BE2C (cell line): Measurements from ENCODE around the gene CYB561A3.

ENCODE experiments used
- DNase-seq: peaks from one replicate; pipeline ENCODE4 v3.0.0-alpha.2; 2020
- H3K27me3 ChIP-seq: fragments of 250-450 bp; sonication (Bioruptor Pico); 2 replicates; pipeline ENCODE4 v1.5.1; 2020; ENCODE audit warnings: mild to moderate bottlenecking
- H3K36me3 ChIP-seq: fragments of 250-450 bp; sonication (Bioruptor Pico); 2 replicates; pipeline ENCODE4 v1.5.1; 2020; ENCODE audit warnings: mild to moderate bottlenecking
- H3K4me1 ChIP-seq: fragments of 250-450 bp; sonication (Bioruptor Pico); 2 replicates; pipeline ENCODE4 v1.5.1; 2020
- H3K4me3 ChIP-seq: 2 replicates; pipeline ENCODE4 v1.5.1; 2011; ENCODE audit warnings: low read depth, low read length
- H3K9me3 ChIP-seq: fragments of 250-450 bp; sonication (Bioruptor Pico); 2 replicates; pipeline ENCODE4 v1.5.1; 2020
- TF ChIP-seq, protein P1 (sequence below): IDR thresholded peaks from 2 replicates; pipeline ENCODE4 v1.5.1; 2012; ENCODE audit warnings: mild to moderate bottlenecking, low read depth, low read length

Gene CYB561A3

GRCh38 chr11:61306221-61306620, 55.5 kb downstream of the CYB561A3 start:
- H3K27me3 ChIP-seq = no peaks in the 10 kb centered on the region
- peaks cover 32% of the 10 kb centered on the region for H3K36me3 ChIP-seq
- TF ChIP-seq, protein P1, sequence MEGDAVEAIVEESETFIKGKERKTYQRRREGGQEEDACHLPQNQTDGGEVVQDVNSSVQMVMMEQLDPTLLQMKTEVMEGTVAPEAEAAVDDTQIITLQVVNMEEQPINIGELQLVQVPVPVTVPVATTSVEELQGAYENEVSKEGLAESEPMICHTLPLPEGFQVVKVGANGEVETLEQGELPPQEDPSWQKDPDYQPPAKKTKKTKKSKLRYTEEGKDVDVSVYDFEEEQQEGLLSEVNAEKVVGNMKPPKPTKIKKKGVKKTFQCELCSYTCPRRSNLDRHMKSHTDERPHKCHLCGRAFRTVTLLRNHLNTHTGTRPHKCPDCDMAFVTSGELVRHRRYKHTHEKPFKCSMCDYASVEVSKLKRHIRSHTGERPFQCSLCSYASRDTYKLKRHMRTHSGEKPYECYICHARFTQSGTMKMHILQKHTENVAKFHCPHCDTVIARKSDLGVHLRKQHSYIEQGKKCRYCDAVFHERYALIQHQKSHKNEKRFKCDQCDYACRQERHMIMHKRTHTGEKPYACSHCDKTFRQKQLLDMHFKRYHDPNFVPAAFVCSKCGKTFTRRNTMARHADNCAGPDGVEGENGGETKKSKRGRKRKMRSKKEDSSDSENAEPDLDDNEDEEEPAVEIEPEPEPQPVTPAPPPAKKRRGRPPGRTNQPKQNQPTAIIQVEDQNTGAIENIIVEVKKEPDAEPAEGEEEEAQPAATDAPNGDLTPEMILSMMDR = no peak
- H3K4me1 ChIP-seq = no peaks in the 10 kb centered on the region
- no peak overlapping the region for H3K4me3 ChIP-seq
- H3K9me3 ChIP-seq = no peaks in the 10 kb centered on the region
- DNase-seq = no peak

GRCh38 chr11:61305417-61305816, 56.3 kb downstream of the CYB561A3 start:
- no peaks in the 10 kb centered on the region for H3K9me3 ChIP-seq
- TF ChIP-seq, protein P1 = no peak
- H3K4me3 ChIP-seq = no peak overlapping the region
- H3K36me3 ChIP-seq = peaks cover 30% of the 10 kb centered on the region
- no peaks in the 10 kb centered on the region for H3K4me1 ChIP-seq
- no peaks in the 10 kb centered on the region for H3K27me3 ChIP-seq
- DNase-seq = no peak

GRCh38 chr11:61303725-61304124, 58.0 kb downstream of the CYB561A3 start:
- no peak for DNase-seq
- Histone ChIP-seq H3K9me3 (no peaks in the 10 kb centered on the region), H3K36me3 (peaks cover 28% of the 10 kb centered on the region), H3K4me3 (no peak overlapping the region), H3K27me3 (no peaks in the 10 kb centered on the region), H3K4me1 (no peaks in the 10 kb centered on the region)
- TF ChIP-seq, protein P1 = no peak

GRCh38 chr11:61302550-61302949, 59.1 kb downstream of the CYB561A3 start:
- no peaks in the 10 kb centered on the region for H3K4me1 ChIP-seq
- H3K27me3 ChIP-seq = no peaks in the 10 kb centered on the region
- peaks cover 16% of the 10 kb centered on the region for H3K36me3 ChIP-seq
- H3K9me3 ChIP-seq = no peaks in the 10 kb centered on the region
- TF ChIP-seq, protein P1 = no peak
- DNase-seq = no peak
- H3K4me3 ChIP-seq = no peak overlapping the region
